ENCODE measurements around the gene IMPA2. TPM values are rescaled to one million over a fixed set of nuclear protein-coding genes. Genes with fewer than 3 reads are reported as not detected.

The IMPA2 gene
- total and polyA plus RNA-seq, 2 of the 13 experiments (the other 11 are each of a cell fraction or from before 2014, with no cell fraction given), result 37.8 to 71.8 TPM

DNA sequence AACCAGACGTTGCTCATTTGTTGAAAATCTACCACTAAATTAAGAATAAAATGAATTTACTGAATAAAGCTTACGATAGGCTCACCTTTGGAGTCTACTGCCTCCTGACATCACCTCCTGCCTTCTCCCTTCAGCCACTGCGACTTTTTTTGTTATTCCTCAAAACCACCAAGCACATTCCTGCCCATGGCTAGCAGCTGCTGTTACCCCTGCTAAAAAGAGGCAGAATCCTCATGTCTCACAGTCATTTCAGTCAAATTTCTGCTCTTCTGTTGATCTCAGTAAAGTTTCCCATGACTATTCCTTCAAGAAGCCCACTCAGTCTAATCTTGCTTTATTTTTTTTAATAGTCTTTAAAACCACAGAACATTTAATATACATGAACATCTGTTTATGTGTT, 71.6 kb downstream of the IMPA2 start (continued):
- no peak for TF ChIP-seq HINFP (CRISPR knock-in tag; IDR thresholded peaks at IDR 0.05; ENCODE audit: low read depth)
- TF ChIP-seq ZNF331 (CRISPR knock-in tag; IDR thresholded peaks at IDR 0.05), result no peak
- no peak for TF ChIP-seq TFAP4 (IDR thresholded peaks at IDR 0.05; ENCODE audit: borderline replicate concordance, low read depth)
- TF ChIP-seq ZNF30 (CRISPR knock-in tag; IDR thresholded peaks at IDR 0.05), result no peak
- TF ChIP-seq SP2 (CRISPR knock-in tag; IDR thresholded peaks at IDR 0.05), result no peak
- TF ChIP-seq ZNF225 (CRISPR knock-in tag; IDR thresholded peaks at IDR 0.05), result no peak
- no peak for TF ChIP-seq NRL (CRISPR knock-in tag; IDR thresholded peaks at IDR 0.05; ENCODE audit: borderline replicate concordance)
- TF ChIP-seq MAFK (conservative IDR thresholded peaks at IDR 0.05 in 1 of 2, IDR thresholded peaks at IDR 0.05 in 1 of 2; ENCODE audit: low read length in 2 of 2), result no peak
- TF ChIP-seq PHF5A (CRISPR knock-in tag; IDR thresholded peaks at IDR 0.05; ENCODE audit: low read depth, unreplicated experiment), result no peak
- no peak for TF ChIP-seq ZNF44 (CRISPR knock-in tag; IDR thresholded peaks at IDR 0.05)
- TF ChIP-seq ZNF33A (CRISPR knock-in tag; IDR thresholded peaks at IDR 0.05; ENCODE audit: borderline replicate concordance), result no peak

DNA sequence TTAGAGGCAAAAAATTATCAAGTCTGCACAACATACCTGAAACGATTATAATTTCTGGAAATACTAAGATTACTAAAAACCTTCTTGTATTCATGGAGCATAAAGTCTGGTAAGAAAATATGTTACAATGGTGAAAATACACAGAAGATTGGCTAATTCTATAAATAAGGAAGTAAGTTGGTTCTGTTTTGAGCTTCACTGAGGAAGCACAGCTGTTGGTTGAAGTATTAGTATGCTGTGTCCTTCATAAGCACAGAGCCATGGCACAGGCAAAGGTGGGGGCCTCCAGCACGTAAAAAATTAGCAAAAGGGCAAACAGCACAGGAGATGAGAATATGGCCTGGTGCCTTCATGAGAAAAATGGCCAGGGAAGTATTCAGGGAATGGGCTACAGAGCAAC, 72.0 kb downstream of the IMPA2 start:
- Histone ChIP-seq H3K9ac (ENCODE audit: insufficient read depth, low read depth, low read length) (no peak overlapping the region), H3K4me2 (ENCODE audit: low read depth, low read length) (no peak overlapping the region), H3K27me3 (ENCODE audit: control insufficient read depth in 1 of 2, insufficient read depth in 2 of 2, low read length in 2 of 2) (peaks cover 2 to 19% of the 10 kb centered on the region in 2 experiments; a peak in 3 of 5 replicates), H3K4me3 (replicated peaks in 1 of 3; ENCODE audit: insufficient read depth in 1 of 3, low read depth in 2 of 3, low read length in 3 of 3) (no peak overlapping the region), H2AFZ (ENCODE audit: low read length) (no peak overlapping the region), H3K9me3 (ENCODE audit: low read length) (no peaks in the 10 kb centered on the region), H3K27ac (ENCODE audit: extremely low read length, insufficient read depth, low read length) (no peak overlapping the region), H3K36me3 (replicated peaks in 1 of 2; ENCODE audit: control insufficient read depth in 1 of 2, insufficient read depth in 2 of 2, low read length in 2 of 2) (no peaks in the 10 kb centered on the region), H3K79me2 (ENCODE audit: insufficient read depth, low read length) (no peaks in the 10 kb centered on the region), H4K20me1 (ENCODE audit: insufficient read depth, low read length) (no peaks in the 10 kb centered on the region), H3K4me1 (ENCODE audit: insufficient read depth, low read length) (no peaks in the 10 kb centered on the region)
- BruUV-seq (replicated peaks), result no TSS peak
- intact Hi-C loops (cut with micrococcal nuclease; ENCODE audit: unreplicated experiment), result no loop called here
- ChIA-PET POLR2A (no interaction called here), CTCF (ENCODE audit: low intra/inter-chr PET ratio, low total read pairs) (no interaction called here)
- DNase-seq (ENCODE audit: low spot score), result no peak
- no peak for ATAC-seq
- in situ Hi-C loops (cut with HindIII; ENCODE audit: extremely low pct_ligation_motif_present, low pct_unique_long_range_greater_than_20kb), result no loop called here
- WGBS (ENCODE audit: low lambda C conversion rate), result 2% methylated on average over 2 of the region's 2 CpGs
- no peak for FAIRE-seq
- TF ChIP-seq FOXK1 (CRISPR knock-in tag; IDR thresholded peaks at IDR 0.05; ENCODE audit: borderline replicate concordance, low read depth) (no peak), TRIM24 (CRISPR knock-in tag; IDR thresholded peaks at IDR 0.05) (no peak), ZFP82 (CRISPR knock-in tag; IDR thresholded peaks at IDR 0.05; ENCODE audit: borderline replicate concordance) (no peak), CBFB (CRISPR knock-in tag; IDR thresholded peaks at IDR 0.05) (no peak), RBFOX2 (IDR thresholded peaks at IDR 0.05; ENCODE audit: low read depth, low read length) (no peak), JUND (CRISPR knock-in tag; IDR thresholded peaks at IDR 0.05) (no peak), SRSF9 (IDR thresholded peaks at IDR 0.05; ENCODE audit: borderline replicate concordance, insufficient read depth, low read depth, low read length, poor library complexity, severe bottlenecking) (no peak), ZNF660 (CRISPR knock-in tag; IDR thresholded peaks at IDR 0.05; ENCODE audit: borderline replicate concordance, low read depth) (no peak), SSRP1 (CRISPR knock-in tag; IDR thresholded peaks at IDR 0.05) (no peak), ZNF382 (CRISPR knock-in tag; IDR thresholded peaks at IDR 0.05; ENCODE audit: borderline replicate concordance) (no peak)

Data from HepG2 (cell line).